K562 (cell line): ENCODE results near the gene RCN2. TPM values are rescaled to one million over a fixed set of nuclear protein-coding genes. Genes with fewer than 3 reads are reported as not detected.

ENCODE experiments used
- ATAC-seq: fragments of 200-7000 bp; cut with Tn5 transposase; 3 replicates; pipeline ENCODE4 v1.9.1; 2020; ENCODE audit warnings: moderate library complexity
- BruUV-seq: library from RNA; stranded (reverse); fragments of 400-500 nt; replicated peaks from 2 replicates; lab custom pipeline; 2021; lab: Mats Ljungman, UMichigan
- CTCF ChIA-PET: fragments of 300-600 bp; formaldehyde crosslinking; extraction: SDS; loops from one replicate; lab custom pipeline; 2021; ENCODE audit warnings: low intra/inter-chr PET ratio; lab: Yijun Ruan, JAX
- POLR2A ChIA-PET: fragments of 300-600, 350-650 bp; sonication (Branson Sonifier 250); formaldehyde crosslinking; extraction: SDS; loops from one replicate; lab custom pipeline; 2021; ENCODE audit warnings: antibody characterized with exemption, inconsistent platforms; lab: Yijun Ruan, JAX
- DNase-seq, 4 experiments: peaks; one replicate each; pipeline versions ENCODE4 v3.0.0 to v3.0.0-alpha.2; 2011 to 2018; ENCODE audit warnings: low spot score in 3 of 4, mixed read lengths in 3 of 4; ENCODE audit errors: extremely low read depth in 1 of 4
- FAIRE-seq: peaks from 2 replicates; lab custom pipeline; 2011; peaks lifted over from hg19 to GRCh38; lab: Jason Lieb, UNC
- H2AFZ ChIP-seq: 2 replicates; pipeline ENCODE4 v1.6.0; 2011; ENCODE audit warnings: low read depth, low read length, control low read depth, inconsistent platforms
- H3K27ac ChIP-seq: fragments of 200-600 bp; 3 replicates; pipeline ENCODE4 v1.8.0; 2011; ENCODE audit warnings: low read depth, mild to moderate bottlenecking, control low read depth, inconsistent platforms, low read length, moderate library complexity, mixed read lengths; ENCODE audit errors: extremely low read depth
- H3K27me3 ChIP-seq, 2 experiments: fragments of 300-600 bp in 1 of 2; 2 replicates in 1 of 2; 3 replicates in 1 of 2; pipeline versions ENCODE4 v1.6.0 to v1.8.0; 2011; ENCODE audit warnings: inconsistent platforms in 2 of 2, low read length in 2 of 2, mild to moderate bottlenecking in 1 of 2, mixed read lengths in 1 of 2, moderate library complexity in 1 of 2; ENCODE audit not compliant: control insufficient read depth in 2 of 2, insufficient read depth in 2 of 2
- H3K36me3 ChIP-seq: fragments of 300-600 bp; 3 replicates; pipeline ENCODE4 v1.8.0; 2011; ENCODE audit warnings: mild to moderate bottlenecking, low read length, inconsistent platforms; ENCODE audit not compliant: control insufficient read depth, insufficient read depth
- H3K4me1 ChIP-seq, 2 experiments: fragments of 200-600 bp in 1 of 2; replicated peaks in 1 of 2; 2 replicates in 1 of 2; 3 replicates in 1 of 2; pipeline versions ENCODE4 v1.5.1 to v1.8.0; 2011; ENCODE audit warnings: inconsistent platforms in 2 of 2, low read length in 2 of 2, mild to moderate bottlenecking in 1 of 2, mixed read lengths in 1 of 2, moderate library complexity in 1 of 2; ENCODE audit not compliant: control insufficient read depth in 2 of 2, insufficient read depth in 2 of 2
- H3K4me2 ChIP-seq: 2 replicates; pipeline ENCODE4 v1.6.1; 2011; ENCODE audit warnings: low read length, control low read depth, inconsistent platforms, mixed read lengths; ENCODE audit not compliant: insufficient read depth
- H3K4me3 ChIP-seq: fragments of 200-600 bp; sonication (generic), shearing (Covaris generic); 2 replicates; pipeline ENCODE4 v1.5.1; 2016; ENCODE audit warnings: control low read depth, inconsistent platforms
- H3K79me2 ChIP-seq: fragments of 200-600 bp; 3 replicates; pipeline ENCODE4 v1.8.0; 2011; ENCODE audit warnings: low read length, inconsistent platforms; ENCODE audit not compliant: control insufficient read depth, insufficient read depth
- H3K9ac ChIP-seq, 2 experiments: 2 replicates each; pipeline versions ENCODE4 v1.6.0 to v1.6.1; 2011; ENCODE audit warnings: low read depth in 2 of 2, low read length in 2 of 2, control low read depth in 1 of 2, inconsistent platforms in 1 of 2, mild to moderate bottlenecking in 1 of 2, mixed read lengths in 1 of 2; ENCODE audit not compliant: insufficient read depth in 1 of 2
- H3K9me1 ChIP-seq: one replicate; pipeline ENCODE4 v1.6.0; 2011; ENCODE audit warnings: inconsistent platforms, mild to moderate bottlenecking, low read length, moderate library complexity; ENCODE audit not compliant: control insufficient read depth, insufficient read depth
- H3K9me3 ChIP-seq: replicated peaks from 2 replicates; pipeline ENCODE4 v1.5.1; 2011; ENCODE audit warnings: low read depth, low read length, inconsistent platforms; ENCODE audit not compliant: control insufficient read depth, insufficient read depth
- H4K20me1 ChIP-seq: replicated peaks from 2 replicates; pipeline ENCODE4 v1.6.1; 2011; ENCODE audit warnings: low read length, inconsistent platforms, mixed read lengths; ENCODE audit not compliant: control insufficient read depth, insufficient read depth
- BMI1 ChIP-seq: fragments of 150-350 bp; IDR thresholded peaks from 2 replicates; pipeline ENCODE4 v1.6.1; 2014; ENCODE audit warnings: low read length
- CBX5 ChIP-seq: IDR thresholded peaks from 2 replicates; pipeline ENCODE4 v1.6.1; 2014; ENCODE audit warnings: low read depth, borderline replicate concordance
- HNRNPH1 ChIP-seq: fragments of 200-400 bp; formaldehyde crosslinking; optimal IDR thresholded peaks from 2 replicates; pipeline ENCODE3; 2017; ENCODE audit warnings: low read depth, mild to moderate bottlenecking, low read length, moderate library complexity
- KAT7 ChIP-seq: sonication (generic); formaldehyde crosslinking; IDR thresholded peaks from 2 replicates; pipeline ENCODE4 v1.8.0; 2022; ENCODE audit warnings: missing genetic modification reagents, mild to moderate bottlenecking, borderline replicate concordance
- NFYB ChIP-seq: IDR thresholded peaks from 2 replicates; pipeline ENCODE4 v1.6.1; 2011; ENCODE audit warnings: mild to moderate bottlenecking, moderate library complexity; ENCODE audit not compliant: insufficient read length; ENCODE audit errors: extremely low read depth
- POLR2H ChIP-seq: IDR thresholded peaks from 2 replicates; pipeline ENCODE4 v1.6.1; 2016; ENCODE audit warnings: missing genetic modification characterization, low read depth, mild to moderate bottlenecking, control low read depth, missing compliant biosample characterization, moderate library complexity
- SAP30 ChIP-seq: fragments of 200-600 bp; sonication (generic); IDR thresholded peaks from 2 replicates; pipeline ENCODE4 v1.6.1; 2012; ENCODE audit warnings: borderline replicate concordance, low read depth, mild to moderate bottlenecking, moderate library complexity, low read length, control low read depth, inconsistent platforms; ENCODE audit not compliant: insufficient read depth, poor library complexity, severe bottlenecking
- SNIP1 ChIP-seq: fragments of 450-650 bp; IDR thresholded peaks from 2 replicates; pipeline ENCODE4 v1.7.1; 2017; ENCODE audit warnings: low read depth, mild to moderate bottlenecking
- SREBF1 ChIP-seq: fragments of 150-350 bp; IDR thresholded peaks from 2 replicates; pipeline ENCODE4 v1.6.1; 2014; ENCODE audit warnings: antibody characterized with exemption, low read depth, low read length, borderline replicate concordance
- ZBTB7A ChIP-seq: IDR thresholded peaks from 2 replicates; pipeline ENCODE4 v1.6.1; 2011; ENCODE audit warnings: low read depth, mild to moderate bottlenecking, low read length, moderate library complexity, borderline replicate concordance; ENCODE audit not compliant: control insufficient read depth
- ZNF24 ChIP-seq: fragments of 450-650 bp; IDR thresholded peaks from 2 replicates; pipeline ENCODE4 v1.6.1; 2016
- ZNF263 ChIP-seq: sonication (generic); formaldehyde crosslinking; IDR thresholded peaks from 2 replicates; pipeline ENCODE4 v1.8.0; 2022; ENCODE audit warnings: mild to moderate bottlenecking, missing genetic modification reagents, borderline replicate concordance
- ZNF507 ChIP-seq: conservative IDR thresholded peaks from 2 replicates; pipeline ENCODE4 v1.6.1; 2017; ENCODE audit warnings: missing genetic modification characterization, missing compliant biosample characterization
- ZNF830 ChIP-seq: fragments of 250-450 bp; sonication (Bioruptor Pico); IDR thresholded peaks from 2 replicates; pipeline ENCODE4 v1.5.0; 2021; ENCODE audit warnings: mild to moderate bottlenecking
- WGBS: fragments of 100-300 bp; shearing (Covaris generic); methylation state at CpG from one replicate; pipeline ENCODE4 v1.1.6; 2016; ENCODE audit warnings: low coverage, mixed read lengths; ENCODE audit not compliant: insufficient coverage; ENCODE audit errors: missing lambda C conversion rate; 5-methylcytosine and 5-hydroxymethylcytosine counted together
- in situ Hi-C: fragments of 300-500 bp; cut with MboI; formaldehyde crosslinking; loops from 4 replicates; pipeline ENCODE4 v1.15.0; 2018; ENCODE audit warnings: inconsistent platforms, mixed read lengths
- intact Hi-C: fragments of 100-400 bp; cut with micrococcal nuclease; formaldehyde crosslinking; loops from 2 replicates; pipeline ENCODE4 v1.14.2; 2022
- polyA plus RNA-seq, 8 experiments: library from polyadenylated mRNA; depleted of rRNA in 4 of 8; stranded (reverse) in 5 of 8; unstranded in 3 of 8; fragments of >200 nt; fragmentation: Nextera tagmentation in 2 of 8; fragmentation: Illumina TruSeq in 1 of 8; extraction: Ambion mirVana in 2 of 8; extraction: Trizol in 1 of 8; gene quantifications; 2 replicates each; pipeline versions ENCODE4 v1.2.1 to v1.2.3, GENCODE V29; 2011 to 2014; ENCODE audit warnings: inconsistent platforms in 1 of 8, missing spikeins in 1 of 8
- total RNA-seq, 7 experiments: library from RNA; depleted of rRNA in 6 of 7; stranded (reverse); fragments of >200 nt in 6 of 7; fragmentation: Illumina TruSeq in 2 of 7; extraction: Trizol in 2 of 7; gene quantifications; 2 replicates each; pipeline versions ENCODE4 v1.2.1 to v1.2.3, GENCODE V29; 2011 to 2021; ENCODE audit warnings: low replicate concordance in 1 of 7
- TF ChIP-seq, protein P1 (sequence below), 3 experiments: IDR thresholded peaks in 2 of 3; conservative IDR thresholded peaks in 1 of 3; 2 replicates each; pipeline ENCODE4 v1.5.1; 2011 to 2012; ENCODE audit warnings: low read length in 3 of 3, mild to moderate bottlenecking in 3 of 3, control low read depth in 2 of 3, improper control_type of control experiment in 1 of 3, inconsistent platforms in 1 of 3, low read depth in 1 of 3, mixed read lengths in 1 of 3, moderate library complexity in 1 of 3; ENCODE audit not compliant: insufficient read depth in 2 of 3
- TF ChIP-seq, protein P2 (sequence below): fragments of 200-800 bp; sonication (Bioruptor generic); IDR thresholded peaks from 2 replicates; pipeline ENCODE4 v1.6.1; 2017; ENCODE audit warnings: missing genetic modification characterization, missing compliant biosample characterization

The RCN2 gene
- total and polyA plus RNA-seq, 9 of the 15 experiments (the other 6 are each of a cell fraction or from before 2014, with no cell fraction given), result 20.9 to 63.6 (median 52.8) TPM

DNA sequence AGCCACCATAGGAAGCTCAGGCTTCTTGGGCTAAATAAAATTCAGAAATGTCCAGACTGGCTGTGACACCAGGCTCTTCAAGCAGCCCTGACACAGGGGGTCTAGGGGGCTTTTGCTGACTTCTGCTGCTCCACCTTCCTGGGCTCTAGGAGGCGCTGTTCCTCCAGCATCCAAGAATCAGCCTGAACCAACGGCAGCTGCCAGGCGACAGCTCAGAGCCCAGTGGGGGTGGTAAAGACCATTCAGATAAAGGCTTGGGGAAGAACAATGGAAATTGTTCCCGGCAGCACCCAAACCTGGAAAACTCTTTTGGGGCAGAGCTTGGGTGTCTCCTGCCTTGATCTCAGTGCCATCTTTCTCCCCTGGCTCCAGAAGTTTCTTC is 41.8 kb downstream of the RCN2 start (continued):
- no peak for TF ChIP-seq NFYB
- TF ChIP-seq SNIP1, result no peak
- TF ChIP-seq ZBTB7A, result peak; percentile 89
- TF ChIP-seq, protein P1, sequence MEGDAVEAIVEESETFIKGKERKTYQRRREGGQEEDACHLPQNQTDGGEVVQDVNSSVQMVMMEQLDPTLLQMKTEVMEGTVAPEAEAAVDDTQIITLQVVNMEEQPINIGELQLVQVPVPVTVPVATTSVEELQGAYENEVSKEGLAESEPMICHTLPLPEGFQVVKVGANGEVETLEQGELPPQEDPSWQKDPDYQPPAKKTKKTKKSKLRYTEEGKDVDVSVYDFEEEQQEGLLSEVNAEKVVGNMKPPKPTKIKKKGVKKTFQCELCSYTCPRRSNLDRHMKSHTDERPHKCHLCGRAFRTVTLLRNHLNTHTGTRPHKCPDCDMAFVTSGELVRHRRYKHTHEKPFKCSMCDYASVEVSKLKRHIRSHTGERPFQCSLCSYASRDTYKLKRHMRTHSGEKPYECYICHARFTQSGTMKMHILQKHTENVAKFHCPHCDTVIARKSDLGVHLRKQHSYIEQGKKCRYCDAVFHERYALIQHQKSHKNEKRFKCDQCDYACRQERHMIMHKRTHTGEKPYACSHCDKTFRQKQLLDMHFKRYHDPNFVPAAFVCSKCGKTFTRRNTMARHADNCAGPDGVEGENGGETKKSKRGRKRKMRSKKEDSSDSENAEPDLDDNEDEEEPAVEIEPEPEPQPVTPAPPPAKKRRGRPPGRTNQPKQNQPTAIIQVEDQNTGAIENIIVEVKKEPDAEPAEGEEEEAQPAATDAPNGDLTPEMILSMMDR (IDR thresholded peaks at IDR 0.05 in 2 of 3, conservative IDR thresholded peaks at IDR 0.05 in 1 of 3; ENCODE audit: insufficient read depth in 2 of 3, low read depth in 1 of 3, low read length in 3 of 3), result peak; percentile 63 to 83 (median 64)
- no peak for TF ChIP-seq SREBF1
- TF ChIP-seq ZNF263 (CRISPR knock-in tag), result no peak
- TF ChIP-seq POLR2H (tag), result no peak
- TF ChIP-seq, all 486 proteins: peak for 5

DNA sequence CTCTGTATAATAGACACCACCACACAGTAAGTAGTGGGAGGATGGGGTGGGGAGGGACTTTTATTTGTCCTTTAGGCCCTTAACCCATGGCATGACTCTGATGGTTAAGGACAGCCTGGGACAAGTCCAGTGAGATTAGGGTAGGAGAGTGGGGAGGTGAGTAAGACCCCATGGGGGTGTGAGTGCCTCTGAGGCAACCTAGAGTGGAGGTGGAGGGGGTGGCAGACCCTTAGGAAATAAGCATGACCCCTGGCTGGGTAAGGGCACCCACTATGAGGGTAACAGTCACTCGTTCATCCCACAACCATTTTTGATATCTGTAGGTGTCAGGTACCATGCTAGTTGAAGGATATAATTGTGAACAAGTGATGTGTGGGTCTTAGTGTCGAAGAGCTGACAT is 42.4 kb downstream of the RCN2 start:
- no peak overlapping the region for H3K4me3 ChIP-seq
- ChIA-PET CTCF (no interaction called here), POLR2A (interaction anchor here (0.6 to 1.1 kb wide), 2 partner anchors 10 to 1080 kb away, joined by 3 read pairs; no protein-coding TSS in a partner anchor)
- FAIRE-seq, result no peak
- H3K9me1 ChIP-seq, result no peaks in the 10 kb centered on the region
- no peak overlapping the region for H3K27ac ChIP-seq
- 0% methylated on average over 2 of the region's 2 CpGs for WGBS
- DNase-seq, result no peak
- intact Hi-C loops (loop anchor here (5.0 kb wide), 1 partner anchor 53 kb away; no protein-coding TSS in a partner anchor), in situ Hi-C loops (no loop called here)
- BruUV-seq, result no TSS peak
- no peaks in the 10 kb centered on the region for H3K36me3 ChIP-seq
- H3K4me1 ChIP-seq, result peaks cover 0 to 4% of the 10 kb centered on the region in 2 experiments; a peak in 1 of 5 replicates
- ATAC-seq, result no peak
- H3K9me3 ChIP-seq, result no peaks in the 10 kb centered on the region
- H3K79me2 ChIP-seq, result no peaks in the 10 kb centered on the region
- no peak overlapping the region for H3K9ac ChIP-seq
- no peak overlapping the region for H3K4me2 ChIP-seq
- no peaks in the 10 kb centered on the region; the same call in 1 of the 2 replicates for H4K20me1 ChIP-seq
- TF ChIP-seq KAT7 (CRISPR knock-in tag) (no peak), HNRNPH1 (no peak), ZNF830 (CRISPR knock-in tag) (no peak), ZNF507 (no peak), SAP30 (no peak), BMI1 (no peak), CBX5 (no peak), ZNF24 (no peak)
- TF ChIP-seq, protein P2, sequence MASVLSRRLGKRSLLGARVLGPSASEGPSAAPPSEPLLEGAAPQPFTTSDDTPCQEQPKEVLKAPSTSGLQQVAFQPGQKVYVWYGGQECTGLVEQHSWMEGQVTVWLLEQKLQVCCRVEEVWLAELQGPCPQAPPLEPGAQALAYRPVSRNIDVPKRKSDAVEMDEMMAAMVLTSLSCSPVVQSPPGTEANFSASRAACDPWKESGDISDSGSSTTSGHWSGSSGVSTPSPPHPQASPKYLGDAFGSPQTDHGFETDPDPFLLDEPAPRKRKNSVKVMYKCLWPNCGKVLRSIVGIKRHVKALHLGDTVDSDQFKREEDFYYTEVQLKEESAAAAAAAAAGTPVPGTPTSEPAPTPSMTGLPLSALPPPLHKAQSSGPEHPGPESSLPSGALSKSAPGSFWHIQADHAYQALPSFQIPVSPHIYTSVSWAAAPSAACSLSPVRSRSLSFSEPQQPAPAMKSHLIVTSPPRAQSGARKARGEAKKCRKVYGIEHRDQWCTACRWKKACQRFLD (CRISPR knock-in tag), result no peak
- H3K27me3 ChIP-seq, result peaks cover 3 to 33% of the 10 kb centered on the region in 2 experiments; a peak in 4 of 5 replicates
- H2AFZ ChIP-seq, result no peak overlapping the region
